HL-60 (cell line): ENCODE data around the gene IL17B.

Experiments
- CTCF ChIP-seq: IDR thresholded peaks from one replicate; pipeline ENCODE4 v1.5.1; 2011; ENCODE audit warnings: low read length, control low read depth, inconsistent platforms; ENCODE audit not compliant: insufficient read depth
- POLR2AphosphoS5 ChIP-seq: IDR thresholded peaks from 2 replicates; pipeline ENCODE4 v1.6.1; 2012; ENCODE audit warnings: low read depth
- REST ChIP-seq: IDR thresholded peaks from 2 replicates; pipeline ENCODE4 v1.6.1; 2012; ENCODE audit warnings: low read depth; ENCODE audit not compliant: insufficient replicate concordance
- SPI1 ChIP-seq: IDR thresholded peaks from 2 replicates; pipeline ENCODE4 v1.6.1; 2012; ENCODE audit warnings: low read depth, mild to moderate bottlenecking, borderline replicate concordance

- no peak for TF ChIP-seq CTCF
- no peak for TF ChIP-seq REST
- TF ChIP-seq POLR2AphosphoS5: no peak
- no peak for TF ChIP-seq SPI1
Observed at GRCh38 chr5:149355688-149356087, 23.4 kb downstream of the IL17B start.
